HUDEP-2 (cell line): ENCODE measurements around the gene UBA52.
"Not testable (repeated sequence)": the region's sequence is repeated elsewhere in the genome, so short reads cannot be mapped to it uniquely, and the experiment has no call there.

ENCODE experiments used
- DNase-seq, 76 experiments: peaks; one replicate each; lab custom pipeline; 2025; ENCODE audit not compliant: unreplicated experiment in 76 of 76; lab: John Stamatoyannopoulos, UW

The UBA52 gene

GRCh38 chr19:18571564-18572344, at the start of gene UBA52:
UBA52 (plus strand) TSS chr19:18571857; CDS start chr19:18573301, 1,444 bp downstream.
- peak in 75 of 76 experiments; percentile 52 to 100 (median 99) for DNase-seq

- peak; percentile 96 to 100 (median 100) for DNase-seq
Measured at GRCh38 chr19:18522124-18522861, 49.4 kb upstream of the UBA52 start.

- not testable (repeated sequence) for DNase-seq
Measured at GRCh38 chr19:18522862-18523440, 48.7 kb upstream of the UBA52 start.

GRCh38 chr19:18523841-18524240, 47.8 kb upstream of the UBA52 start:
- DNase-seq, result no peak

- no peak for DNase-seq
Measured at GRCh38 chr19:18526316-18526715, 45.3 kb upstream of the UBA52 start.

- no peak for DNase-seq
Measured at GRCh38 chr19:18529782-18530181, 41.9 kb upstream of the UBA52 start.

- no peak for DNase-seq
Measured at GRCh38 chr19:18531485-18531884, 40.2 kb upstream of the UBA52 start.

- DNase-seq, result no peak
Measured at GRCh38 chr19:18532168-18532890, 39.3 kb upstream of the UBA52 start.

- DNase-seq, result no peak
Measured at GRCh38 chr19:18533058-18533457, 38.6 kb upstream of the UBA52 start.

- DNase-seq, result no peak
Measured at GRCh38 chr19:18536475-18536874, 35.2 kb upstream of the UBA52 start.

- DNase-seq, result no peak
Measured at GRCh38 chr19:18537431-18537830, 34.2 kb upstream of the UBA52 start.

GRCh38 chr19:18538115-18538514, 33.5 kb upstream of the UBA52 start:
- no peak for DNase-seq

- DNase-seq, result no peak
Measured at GRCh38 chr19:18539372-18539771, 32.3 kb upstream of the UBA52 start.

- DNase-seq, result not testable (repeated sequence)
Measured at GRCh38 chr19:18540200-18540599, 31.5 kb upstream of the UBA52 start.

- DNase-seq, result peak in 13 of 76 experiments; percentile 5 to 40 (median 24)
Measured at GRCh38 chr19:18541258-18541991, 30.2 kb upstream of the UBA52 start.

GRCh38 chr19:18541992-18542940, 29.4 kb upstream of the UBA52 start:
- peak in 10 of 76 experiments; percentile 9 to 31 (median 24) for DNase-seq

- DNase-seq, result peak in 74 of 76 experiments; percentile 70 to 98 (median 94)
Measured at GRCh38 chr19:18542941-18543813, 28.5 kb upstream of the UBA52 start, which contains the start of gene FKBP8. FKBP8 (minus strand) TSS chr19:18543573; CDS start chr19:18541970, 1,603 bp downstream.
